Keratinocyte (primary cell): Measurements from ENCODE around the gene UBAC2.

Experiments
- CTCF ChIP-seq, 3 experiments: IDR thresholded peaks in 1 of 3; conservative IDR thresholded peaks in 1 of 3; optimal IDR thresholded peaks in 1 of 3; 2 replicates in 2 of 3; 3 replicates in 1 of 3; pipeline versions ENCODE3 to v1.5.1; 2011; ENCODE audit warnings: low read length in 3 of 3, mild to moderate bottlenecking in 3 of 3, moderate library complexity in 2 of 3, control low read depth in 1 of 3, inconsistent platforms in 1 of 3; ENCODE audit not compliant: insufficient read depth in 2 of 3; ENCODE audit errors: extremely low read depth in 1 of 3
- EZH2 ChIP-seq: IDR thresholded peaks from one replicate; pipeline ENCODE4 v1.6.1; 2012; ENCODE audit warnings: inconsistent platforms, mild to moderate bottlenecking, low read length, moderate library complexity

- TF ChIP-seq CTCF (optimal IDR thresholded peaks at IDR 0.05 in 1 of 3, IDR thresholded peaks at IDR 0.05 in 1 of 3, conservative IDR thresholded peaks at IDR 0.05 in 1 of 3; ENCODE audit: extremely low read depth in 1 of 3, insufficient read depth in 2 of 3, low read length in 3 of 3) (no peak), EZH2 (no peak)
These were observed 121.1 kb downstream of the UBAC2 start for GRCh38 chr13:99321709-99322108.
